ENCODE measurements around the gene GPR179.
A peak's percentile ranks its signal among the peaks of the same experiment; 100 is the strongest.

GPR179 gene

GRCh38 chr17:38342886-38343607, 709 bp downstream of the GPR179 start:
- DNase-seq (ENCODE audit: low read depth, low spot score) = no peak

DNA sequence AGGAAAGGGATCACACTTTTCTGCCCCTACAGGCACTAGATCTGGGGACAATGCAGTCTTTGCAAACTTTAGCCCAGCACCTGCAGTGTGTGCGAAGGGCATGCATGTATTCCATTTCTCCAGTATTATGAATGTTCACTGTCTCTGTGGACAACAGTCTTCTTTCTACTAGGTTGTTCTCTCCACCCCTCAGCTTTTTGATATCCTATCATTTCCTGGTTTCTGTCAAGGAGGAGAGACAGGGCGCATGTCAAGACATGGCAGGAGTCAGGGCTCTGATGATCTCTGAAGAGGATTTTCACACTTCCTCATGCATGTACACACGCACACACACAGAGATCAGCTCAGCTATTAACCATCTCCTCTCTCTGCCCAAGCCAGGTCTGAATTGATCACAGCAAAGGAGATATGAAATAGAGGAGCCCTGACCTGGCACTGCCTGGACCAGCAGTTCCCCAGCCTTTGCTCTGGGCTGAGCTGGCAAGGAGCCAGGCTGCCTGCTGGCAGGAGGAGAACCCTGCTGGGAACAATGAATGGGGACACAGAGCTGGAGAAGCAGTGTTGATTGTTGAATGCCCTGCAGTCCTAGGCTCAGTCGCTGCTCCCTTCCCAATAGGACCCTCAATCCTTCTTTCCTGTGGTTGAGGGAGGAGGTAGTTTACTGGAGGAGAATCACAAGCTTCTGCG, 2.6 kb downstream of the GPR179 start:
- peak; percentile 77 for DNase-seq (ENCODE audit: low read depth, low spot score)

DNA sequence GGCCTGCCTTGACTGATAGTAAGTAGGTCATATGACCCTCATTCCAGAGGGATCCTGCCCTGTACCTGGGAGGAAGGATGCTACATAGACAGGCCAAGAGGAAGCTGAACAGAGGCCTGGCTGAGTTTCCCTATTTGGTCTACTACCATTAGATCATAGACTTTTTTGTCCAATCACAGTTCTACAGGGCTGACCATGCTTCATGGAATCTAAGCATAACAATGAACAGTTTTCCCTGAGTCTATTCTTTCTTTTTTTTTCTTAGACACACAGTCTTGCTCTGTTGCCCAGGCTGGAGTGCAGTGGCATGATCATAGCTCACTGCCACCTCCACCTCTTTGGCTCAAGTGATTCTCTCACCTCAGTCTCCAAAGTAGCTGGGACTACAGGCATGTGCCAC, 3.9 kb downstream of the GPR179 start:
- no peak for DNase-seq (ENCODE audit: low read depth, low spot score)

- DNase-seq (ENCODE audit: low read depth, low spot score) = no peak
These were observed 5.2 kb downstream of the GPR179 start for GRCh38 chr17:38338535-38338934.

GRCh38 chr17:38338053-38338452, 5.7 kb downstream of the GPR179 start:
- DNase-seq (ENCODE audit: low read depth, low spot score) = no peak

DNA sequence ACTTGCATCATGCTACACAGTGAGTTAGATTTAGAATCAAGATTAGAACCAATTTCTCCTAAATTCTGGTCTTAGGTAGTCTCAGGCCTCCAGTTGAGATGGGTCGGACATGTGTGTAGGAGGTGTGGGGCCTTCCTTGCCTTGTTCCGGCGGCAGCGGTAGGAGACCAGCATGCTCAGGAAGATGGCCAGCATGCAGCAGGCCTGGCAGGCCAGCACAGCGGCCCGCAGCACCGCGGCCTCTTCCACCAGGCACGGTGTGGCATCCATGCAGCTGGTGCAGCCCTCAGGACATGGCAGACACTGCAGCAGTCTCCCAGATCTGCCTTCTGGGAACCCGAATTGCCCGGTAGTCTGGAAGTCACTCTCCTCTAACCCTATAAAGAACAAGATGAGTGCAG, 6.9 kb downstream of the GPR179 start:
- DNase-seq (ENCODE audit: low read depth, low spot score) = no peak

GRCh38 chr17:38334480-38335364, 9.0 kb downstream of the GPR179 start:
- no peak for DNase-seq (ENCODE audit: low read depth, low spot score)

- DNase-seq (ENCODE audit: low read depth, low spot score) = peak; percentile 87
These were observed 10.0 kb downstream of the GPR179 start for GRCh38 chr17:38333635-38334295.

DNA sequence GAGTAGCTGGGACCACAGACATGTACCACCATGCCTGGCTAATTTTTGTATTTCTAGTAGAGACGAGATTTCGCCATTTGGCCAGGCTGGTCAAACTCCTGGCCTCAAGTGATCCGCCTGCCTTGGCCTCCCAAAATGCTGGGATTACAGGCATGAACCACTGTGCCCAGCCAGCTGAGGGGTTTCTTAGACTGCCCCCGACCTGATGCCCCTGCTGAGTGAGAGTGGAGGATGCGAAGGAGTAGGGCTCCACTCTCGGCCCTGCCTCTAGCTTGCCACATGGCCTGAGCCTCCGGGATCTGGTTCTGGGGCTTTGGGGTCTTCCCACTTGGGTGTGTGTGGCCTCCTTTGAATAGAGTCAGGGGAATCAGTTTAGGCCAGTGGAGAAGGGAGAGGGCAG, 11.0 kb downstream of the GPR179 start:
- no peak for DNase-seq (ENCODE audit: low read depth, low spot score)

- no peak for DNase-seq (ENCODE audit: low read depth, low spot score)
These were observed 12.8 kb downstream of the GPR179 start for GRCh38 chr17:38330941-38331411.

DNA sequence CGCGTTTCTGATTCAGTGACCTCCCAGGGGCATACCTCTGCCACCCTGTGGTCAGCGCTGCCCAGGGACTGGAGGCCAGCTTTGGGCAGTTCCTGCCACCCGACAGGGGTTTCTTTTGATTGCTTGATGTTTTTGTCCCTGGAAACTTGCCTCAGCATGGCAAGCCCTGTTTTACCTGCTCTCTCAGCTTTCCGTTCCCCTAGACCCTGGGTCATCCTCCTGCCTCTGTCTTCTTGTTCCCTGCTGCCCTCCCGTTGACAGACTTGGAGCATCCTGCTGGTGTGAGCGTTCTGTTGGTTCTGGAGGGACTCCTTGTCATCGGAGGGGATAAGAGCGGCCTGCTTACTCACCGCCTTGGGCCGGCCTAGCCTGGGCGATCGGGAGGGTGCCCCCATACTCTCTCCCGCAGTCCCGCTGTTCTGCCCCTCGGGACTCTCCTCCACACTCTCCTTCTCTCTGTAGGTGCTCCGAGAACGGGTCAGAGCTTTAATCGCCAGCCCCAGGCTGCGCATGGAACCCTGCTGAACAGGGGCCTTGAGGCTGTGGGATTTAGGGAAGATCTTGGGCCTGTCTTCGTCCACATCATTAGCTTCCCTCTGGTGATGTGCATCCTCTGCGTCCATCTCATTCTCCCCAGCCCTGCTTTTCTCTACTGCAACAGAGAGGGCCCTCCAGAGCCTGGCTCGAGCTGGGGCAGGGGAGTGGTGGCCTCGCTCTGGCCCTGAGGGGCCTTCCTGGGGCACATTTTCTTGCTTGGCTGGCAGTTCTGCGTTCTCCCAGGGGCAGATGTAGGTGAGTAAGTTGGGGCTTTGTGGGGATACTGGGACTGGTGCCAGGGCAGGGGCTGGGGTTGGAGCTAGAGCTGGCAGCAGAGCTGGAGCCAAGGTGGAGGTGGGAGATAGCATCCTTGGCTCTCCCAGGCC, 13.7 kb downstream of the GPR179 start:
- no peak for DNase-seq (ENCODE audit: low read depth, low spot score)

DNA sequence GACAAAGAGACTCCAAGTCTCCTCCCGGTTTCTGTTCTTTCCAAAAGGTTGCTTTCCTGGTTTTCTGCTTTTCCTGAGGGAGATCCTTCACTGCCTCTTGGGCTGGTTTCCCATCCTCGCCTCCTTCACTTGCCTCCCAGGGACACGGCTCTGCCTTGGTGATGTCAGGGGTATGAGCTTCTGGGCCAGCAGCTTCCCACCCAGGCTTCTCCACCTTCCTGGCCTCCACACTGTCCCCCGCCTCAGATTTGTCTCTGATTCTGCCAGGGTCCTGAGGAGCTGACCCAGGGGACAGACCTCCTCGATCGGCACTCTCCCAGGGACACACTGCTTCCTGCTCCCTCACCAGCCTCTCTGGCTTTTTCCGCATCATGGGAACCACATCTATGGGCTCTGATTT, 14.5 kb downstream of the GPR179 start:
- DNase-seq (ENCODE audit: low read depth, low spot score) = no peak

GRCh38 chr17:38328620-38329019, 15.1 kb downstream of the GPR179 start:
- no peak for DNase-seq (ENCODE audit: low read depth, low spot score)

DNA sequence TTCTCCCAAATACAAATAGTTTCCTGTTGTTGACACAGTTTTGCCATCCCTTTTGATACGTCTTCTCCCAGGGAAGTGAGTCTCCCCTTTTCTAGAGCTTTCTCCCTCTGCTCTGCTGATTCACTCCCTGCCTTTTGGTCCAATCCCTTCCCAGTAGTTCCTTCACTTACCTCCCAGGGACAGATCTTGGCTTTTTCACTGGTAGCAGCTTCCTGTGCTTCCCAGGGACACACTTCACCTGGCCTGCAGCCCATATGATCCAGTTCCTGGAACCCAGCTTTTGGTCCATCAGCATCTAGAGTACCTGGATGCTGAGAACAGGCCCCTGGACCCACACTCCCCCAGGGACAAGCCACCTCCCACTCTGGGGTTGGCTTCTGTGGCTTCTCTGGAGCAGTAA, 15.8 kb downstream of the GPR179 start:
- no peak for DNase-seq (ENCODE audit: low read depth, low spot score)

GRCh38 chr17:38326996-38327792, 16.6 kb downstream of the GPR179 start:
- DNase-seq (ENCODE audit: low read depth, low spot score) = no peak

- DNase-seq (ENCODE audit: low read depth, low spot score) = peak; percentile 61
These were observed 18.4 kb downstream of the GPR179 start for GRCh38 chr17:38325221-38325851.

DNA sequence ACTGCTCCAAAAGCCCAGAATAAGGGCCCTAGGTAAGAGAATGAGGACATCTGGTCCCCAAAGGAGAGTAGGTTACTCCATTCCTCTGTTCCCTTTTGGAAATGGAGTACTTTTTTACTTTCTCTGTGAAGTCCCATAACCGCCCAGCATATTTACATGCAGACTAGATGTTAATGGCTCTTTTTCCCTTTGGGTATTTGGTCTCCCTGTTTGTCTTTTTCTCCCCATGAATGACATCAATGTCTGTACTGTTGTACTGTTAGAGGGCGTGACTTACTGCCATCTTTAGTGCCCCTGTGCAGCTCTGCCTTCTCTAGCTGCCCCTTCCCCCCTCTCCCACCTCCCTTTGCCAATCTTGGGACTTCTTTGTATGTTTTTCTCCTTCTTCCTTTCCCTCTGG, 19.0 kb downstream of the GPR179 start:
- no peak for DNase-seq (ENCODE audit: low read depth, low spot score)

- DNase-seq (ENCODE audit: low read depth, low spot score) = no peak
These were observed 19.5 kb downstream of the GPR179 start for GRCh38 chr17:38324141-38324697.

DNA sequence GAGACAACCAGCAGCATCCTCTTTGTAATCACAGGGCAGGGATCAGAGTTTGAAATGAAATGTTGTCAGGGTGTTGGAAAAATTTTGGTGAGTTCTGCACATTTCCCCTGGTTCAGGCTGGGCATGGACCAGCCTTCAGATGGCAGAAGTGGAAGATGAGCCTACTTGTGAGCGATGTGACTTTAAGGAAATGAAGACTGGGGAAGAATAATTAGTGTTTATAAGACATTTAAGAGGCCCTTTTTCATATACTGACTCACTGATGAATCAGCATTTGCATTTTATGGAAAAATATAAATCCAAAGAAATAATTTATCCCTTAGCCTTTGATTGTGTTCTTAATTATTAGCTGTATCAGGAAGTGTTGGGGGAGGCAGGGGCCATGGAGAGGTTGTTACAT, 20.9 kb downstream of the GPR179 start:
- no peak for DNase-seq (ENCODE audit: low read depth, low spot score)
